GM19438 (cell line): ENCODE data around the gene CLCC1.

Source experiments
- ATAC-seq: cut with Tn5 transposase; IDR thresholded peaks from one replicate; pipeline ENCODE4 v1.9.1; 2021; ENCODE audit warnings: low read depth; ENCODE audit not compliant: unreplicated experiment

The CLCC1 gene

DNA sequence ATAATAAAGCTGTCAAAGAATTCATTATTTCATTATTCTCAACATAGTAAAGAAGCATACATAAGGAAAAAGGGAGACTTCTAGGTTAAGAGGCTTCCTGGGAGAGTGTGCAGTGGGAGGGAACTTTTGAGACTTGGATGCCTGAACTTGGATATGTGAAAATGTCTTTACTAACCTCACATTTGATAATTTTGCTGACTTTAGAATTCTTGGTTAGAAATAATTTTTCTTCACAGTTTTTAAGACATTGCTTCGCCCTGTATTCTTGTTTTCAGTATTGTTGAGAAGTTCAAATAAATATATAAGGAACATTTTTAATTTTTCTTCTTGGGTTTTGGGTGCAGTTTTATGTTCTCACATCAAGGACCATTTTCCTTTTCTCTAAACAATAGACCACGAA lies 46.5 kb downstream of the CLCC1 start:
- no peak for ATAC-seq
